ENCODE data around the gene CACNA1S.

DNA sequence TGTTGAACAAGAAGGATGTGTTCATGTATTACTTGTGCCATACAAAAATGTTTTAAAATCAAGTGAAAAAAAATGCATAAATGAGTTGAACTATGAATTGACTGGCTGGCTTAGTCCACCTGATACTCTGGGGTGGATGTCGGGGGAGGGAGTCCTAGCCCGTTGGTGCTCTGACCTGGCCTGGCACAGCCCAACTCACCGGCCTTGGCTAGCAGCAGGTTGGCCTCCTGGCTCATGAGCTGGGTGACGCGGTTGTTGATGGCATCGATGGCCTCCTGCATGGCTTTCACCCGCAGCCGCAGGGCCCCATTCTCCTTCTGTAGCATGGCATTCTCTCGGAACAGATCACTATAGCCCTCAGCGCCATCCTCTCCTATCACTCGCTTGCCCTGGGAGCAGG, 110.3 kb downstream of the CACNA1S start:
- TF ChIP-seq POLR2A (IDR thresholded peaks at IDR 0.05), result no peak
- TF ChIP-seq, protein P1, sequence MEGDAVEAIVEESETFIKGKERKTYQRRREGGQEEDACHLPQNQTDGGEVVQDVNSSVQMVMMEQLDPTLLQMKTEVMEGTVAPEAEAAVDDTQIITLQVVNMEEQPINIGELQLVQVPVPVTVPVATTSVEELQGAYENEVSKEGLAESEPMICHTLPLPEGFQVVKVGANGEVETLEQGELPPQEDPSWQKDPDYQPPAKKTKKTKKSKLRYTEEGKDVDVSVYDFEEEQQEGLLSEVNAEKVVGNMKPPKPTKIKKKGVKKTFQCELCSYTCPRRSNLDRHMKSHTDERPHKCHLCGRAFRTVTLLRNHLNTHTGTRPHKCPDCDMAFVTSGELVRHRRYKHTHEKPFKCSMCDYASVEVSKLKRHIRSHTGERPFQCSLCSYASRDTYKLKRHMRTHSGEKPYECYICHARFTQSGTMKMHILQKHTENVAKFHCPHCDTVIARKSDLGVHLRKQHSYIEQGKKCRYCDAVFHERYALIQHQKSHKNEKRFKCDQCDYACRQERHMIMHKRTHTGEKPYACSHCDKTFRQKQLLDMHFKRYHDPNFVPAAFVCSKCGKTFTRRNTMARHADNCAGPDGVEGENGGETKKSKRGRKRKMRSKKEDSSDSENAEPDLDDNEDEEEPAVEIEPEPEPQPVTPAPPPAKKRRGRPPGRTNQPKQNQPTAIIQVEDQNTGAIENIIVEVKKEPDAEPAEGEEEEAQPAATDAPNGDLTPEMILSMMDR (IDR thresholded peaks at IDR 0.05), result no peak

Data from gastroesophageal sphincter (tissue), 3 donors.